GM12865 (cell line): ENCODE data around the gene FOLR2.
"Not testable (repeated sequence)": the region's sequence is repeated elsewhere in the genome, so short reads cannot be mapped to it uniquely, and the experiment has no call there.

Experiments
- DNase-seq: peaks from one replicate; pipeline ENCODE4 v3.0.0; 2010; ENCODE audit warnings: low read depth
- H3K4me3 ChIP-seq: 2 replicates; pipeline ENCODE4 v1.5.1; 2011; ENCODE audit warnings: mild to moderate bottlenecking, low read depth, low read length, control low read depth
- TF ChIP-seq, protein P1 (sequence below): IDR thresholded peaks from 2 replicates; pipeline ENCODE4 v1.5.1; 2011; ENCODE audit warnings: low read length, control low read depth, low read depth, inconsistent platforms; ENCODE audit not compliant: insufficient read depth; ENCODE audit errors: missing control alignments

Gene FOLR2

GRCh38 chr11:72216638-72217037, at the start of gene FOLR2:
FOLR2 (plus strand) TSS chr11:72216794; CDS start chr11:72218585, 1,791 bp downstream.
- H3K4me3 ChIP-seq, result no peak within 1 kb of the TSS
- TF ChIP-seq, protein P1, sequence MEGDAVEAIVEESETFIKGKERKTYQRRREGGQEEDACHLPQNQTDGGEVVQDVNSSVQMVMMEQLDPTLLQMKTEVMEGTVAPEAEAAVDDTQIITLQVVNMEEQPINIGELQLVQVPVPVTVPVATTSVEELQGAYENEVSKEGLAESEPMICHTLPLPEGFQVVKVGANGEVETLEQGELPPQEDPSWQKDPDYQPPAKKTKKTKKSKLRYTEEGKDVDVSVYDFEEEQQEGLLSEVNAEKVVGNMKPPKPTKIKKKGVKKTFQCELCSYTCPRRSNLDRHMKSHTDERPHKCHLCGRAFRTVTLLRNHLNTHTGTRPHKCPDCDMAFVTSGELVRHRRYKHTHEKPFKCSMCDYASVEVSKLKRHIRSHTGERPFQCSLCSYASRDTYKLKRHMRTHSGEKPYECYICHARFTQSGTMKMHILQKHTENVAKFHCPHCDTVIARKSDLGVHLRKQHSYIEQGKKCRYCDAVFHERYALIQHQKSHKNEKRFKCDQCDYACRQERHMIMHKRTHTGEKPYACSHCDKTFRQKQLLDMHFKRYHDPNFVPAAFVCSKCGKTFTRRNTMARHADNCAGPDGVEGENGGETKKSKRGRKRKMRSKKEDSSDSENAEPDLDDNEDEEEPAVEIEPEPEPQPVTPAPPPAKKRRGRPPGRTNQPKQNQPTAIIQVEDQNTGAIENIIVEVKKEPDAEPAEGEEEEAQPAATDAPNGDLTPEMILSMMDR, result no peak
- DNase-seq, result no peak

DNA sequence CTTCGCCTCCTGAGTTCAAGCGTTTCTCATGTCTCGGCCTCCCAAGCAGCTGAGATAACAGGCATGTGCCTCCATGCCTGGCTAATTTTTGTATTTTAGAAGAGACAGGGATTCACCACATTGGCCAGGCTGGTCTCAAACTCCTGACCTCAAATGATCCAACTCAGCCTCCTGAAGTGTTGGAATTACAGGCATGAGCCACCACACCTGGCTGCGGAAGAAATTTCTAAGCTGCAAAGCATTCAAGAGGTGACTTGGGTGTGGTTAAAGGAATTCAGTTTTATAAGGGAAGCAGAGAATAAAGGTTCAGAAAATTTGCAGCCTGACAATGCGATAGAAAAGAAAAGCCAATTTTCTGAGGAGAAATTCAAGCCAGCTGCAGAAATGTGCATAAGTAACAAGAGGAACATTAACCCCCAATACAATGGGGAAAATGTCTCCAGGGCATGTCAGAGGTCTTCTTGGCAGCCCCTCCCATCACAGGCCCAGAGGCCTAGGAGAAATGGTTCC, 47.5 kb upstream of the FOLR2 start:
- H3K4me3 ChIP-seq, DNase-seq: not testable (repeated sequence)

- not testable (repeated sequence) for H3K4me3 ChIP-seq, DNase-seq
Measured at GRCh38 chr11:72169754-72170153, 46.8 kb upstream of the FOLR2 start.

- H3K4me3 ChIP-seq, DNase-seq: not testable (repeated sequence)
Measured at GRCh38 chr11:72172043-72172442, 44.6 kb upstream of the FOLR2 start.

DNA sequence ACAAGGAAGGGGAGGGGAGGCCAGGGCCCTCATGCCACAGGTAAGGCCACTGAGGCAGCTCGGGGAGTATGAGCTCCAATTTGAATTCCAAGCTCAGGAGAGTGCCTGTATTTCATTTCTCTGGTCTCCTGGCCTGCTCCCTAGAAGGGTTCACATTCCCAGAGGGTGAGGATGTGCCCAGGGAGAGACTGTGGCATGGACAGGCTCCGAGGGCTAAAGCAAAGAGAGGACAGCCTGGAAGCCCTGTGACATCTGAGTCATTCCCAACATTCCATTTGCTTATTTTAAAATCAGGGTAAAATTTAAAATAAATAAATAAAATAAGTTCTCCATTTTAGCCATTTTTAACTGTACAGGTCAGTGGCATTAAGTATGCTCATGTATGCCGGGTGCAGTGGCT, 43.3 kb upstream of the FOLR2 start:
- TF ChIP-seq, protein P1, result no peak
- no peak overlapping the region for H3K4me3 ChIP-seq
- DNase-seq, result no peak

DNA sequence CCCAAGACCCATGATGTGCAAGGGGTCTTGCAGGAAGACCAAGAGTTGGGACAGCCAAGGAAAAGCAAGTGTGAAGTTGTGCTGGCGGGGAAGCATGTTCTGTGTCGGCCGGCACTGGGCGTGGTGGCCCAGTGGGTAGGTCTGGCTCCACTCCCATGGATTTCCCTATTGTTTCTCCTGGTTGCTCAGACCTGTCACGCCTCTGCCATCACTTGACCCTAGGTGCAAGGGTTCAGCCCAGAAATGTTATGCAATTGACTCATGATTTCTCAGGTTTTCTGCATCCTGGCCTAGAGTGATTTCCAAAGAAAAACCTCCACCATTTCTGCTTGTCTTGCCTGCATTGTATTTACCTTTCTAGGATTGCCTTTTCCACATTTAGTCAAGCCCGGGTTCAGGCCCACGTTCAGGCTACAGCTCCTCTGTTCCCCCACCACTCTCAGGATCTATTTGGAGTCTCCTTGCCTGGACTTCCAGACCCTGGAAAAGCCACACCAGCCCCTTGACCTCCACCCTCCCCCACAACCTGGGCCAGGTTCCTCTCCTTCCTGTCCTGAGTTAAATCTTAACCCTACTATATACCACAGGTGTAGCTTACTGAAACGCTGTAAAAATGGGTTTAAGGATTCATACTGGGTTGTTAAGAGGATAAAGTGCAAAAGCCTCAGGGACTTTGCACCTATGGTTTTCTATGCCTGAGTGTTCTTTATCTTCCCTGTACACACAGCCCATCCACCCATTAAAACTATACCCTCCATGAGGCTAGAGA, 42.1 kb upstream of the FOLR2 start:
- DNase-seq, result no peak
- no peak overlapping the region for H3K4me3 ChIP-seq
- TF ChIP-seq, protein P1, result no peak

- TF ChIP-seq, protein P1, result no peak
- no peak for DNase-seq
- no peak overlapping the region for H3K4me3 ChIP-seq
Measured at GRCh38 chr11:72177656-72178055, 38.9 kb upstream of the FOLR2 start.

- H3K4me3 ChIP-seq, result no peak overlapping the region
- DNase-seq, result no peak
- TF ChIP-seq, protein P1, result no peak
Measured at GRCh38 chr11:72179049-72179803, 37.4 kb upstream of the FOLR2 start.
